ENCODE results near the gene PRKG1.
"Not testable (repeated sequence)": the region's sequence is repeated elsewhere in the genome, so short reads cannot be mapped to it uniquely, and the experiment has no call there.

Gene PRKG1

DNA sequence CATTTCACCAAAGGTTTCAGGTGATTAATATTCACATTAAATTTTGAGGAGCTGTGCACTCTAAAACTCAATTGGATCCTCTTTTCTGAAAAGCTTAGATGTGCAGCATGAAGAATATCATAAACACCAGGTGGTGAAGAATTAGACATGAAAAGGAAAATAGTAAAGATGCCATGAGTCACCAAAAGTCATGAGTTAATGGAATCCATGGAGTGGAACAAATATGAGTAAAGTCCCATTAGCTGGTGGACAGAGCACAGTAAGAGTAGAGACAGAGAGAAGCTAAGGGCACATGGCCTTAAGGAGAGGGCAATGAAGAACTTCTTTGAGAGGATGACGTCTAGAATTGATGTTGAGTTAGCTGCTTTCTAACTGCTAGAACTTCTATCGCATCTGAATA, 353.5 kb downstream of the PRKG1 start:
- no peak for DNase-seq (ENCODE audit: low spot score)

DNA sequence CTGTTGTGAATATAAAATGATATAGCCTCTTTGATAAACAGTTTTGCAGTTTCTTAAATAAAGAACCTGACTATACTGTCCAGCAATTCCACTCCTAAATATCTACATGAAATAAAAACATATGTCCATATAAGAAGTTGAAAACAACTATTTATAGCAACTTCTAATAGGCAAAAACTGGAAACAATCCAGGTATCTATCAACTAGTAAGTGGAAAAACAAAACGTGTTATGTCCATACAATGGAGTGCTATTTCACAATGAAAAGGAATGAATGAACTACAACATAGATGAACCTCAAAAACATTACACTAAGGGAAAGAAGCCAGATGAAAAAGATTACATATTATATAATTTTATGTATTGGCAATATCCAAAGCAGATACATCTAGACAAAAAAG, 356.2 kb downstream of the PRKG1 start:
- DNase-seq (ENCODE audit: low spot score), result no peak

DNA sequence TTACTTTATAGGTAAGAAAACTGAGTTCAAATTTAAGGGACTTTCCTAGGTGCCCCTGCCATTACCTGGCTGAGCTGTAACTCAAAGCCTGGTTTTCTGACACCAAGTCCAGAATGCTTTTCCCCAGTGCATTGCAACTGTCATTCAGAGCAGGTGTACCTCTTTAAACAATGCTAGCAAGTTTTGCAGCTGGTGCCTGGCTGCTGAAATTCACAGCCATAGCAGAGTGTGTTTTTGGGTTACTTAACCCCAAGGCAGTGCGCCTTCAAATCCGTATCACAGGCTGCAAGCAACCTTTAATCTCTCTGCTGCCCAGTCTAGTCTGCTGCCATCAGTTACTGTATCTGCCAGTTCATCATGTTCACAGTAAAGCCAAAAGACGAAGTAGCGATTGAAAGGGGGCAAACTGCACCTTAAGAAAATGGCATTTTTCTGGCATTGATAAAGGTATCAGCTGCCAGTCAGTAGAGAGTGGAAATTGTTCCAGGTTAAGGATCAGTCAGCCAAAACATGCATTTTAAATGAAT, 359.7 kb downstream of the PRKG1 start:
- DNase-seq (ENCODE audit: low spot score), result no peak

- no peak for DNase-seq (ENCODE audit: low spot score)
Observed at GRCh38 chr10:51436805-51437204, 362.5 kb downstream of the PRKG1 start.

DNA sequence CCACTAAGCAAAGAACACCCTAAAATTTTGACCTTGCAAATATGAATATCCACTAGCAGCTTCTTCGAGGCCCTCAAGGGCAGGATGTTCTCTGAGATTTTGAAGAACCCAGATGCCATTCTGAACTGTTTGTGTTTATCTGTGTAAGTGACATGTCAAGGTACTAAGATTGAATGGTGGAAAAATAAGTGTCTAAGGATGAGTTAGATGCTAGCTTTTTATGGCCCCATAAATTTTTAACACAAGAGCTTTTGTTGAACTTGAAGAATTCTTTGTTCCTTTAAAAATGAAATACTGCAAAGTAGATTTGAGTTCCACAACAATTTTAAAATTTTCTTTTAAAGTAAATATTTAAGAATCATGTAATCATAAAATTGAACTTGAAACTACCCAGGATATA, 365.4 kb downstream of the PRKG1 start:
- no peak for DNase-seq (ENCODE audit: low spot score)

DNA sequence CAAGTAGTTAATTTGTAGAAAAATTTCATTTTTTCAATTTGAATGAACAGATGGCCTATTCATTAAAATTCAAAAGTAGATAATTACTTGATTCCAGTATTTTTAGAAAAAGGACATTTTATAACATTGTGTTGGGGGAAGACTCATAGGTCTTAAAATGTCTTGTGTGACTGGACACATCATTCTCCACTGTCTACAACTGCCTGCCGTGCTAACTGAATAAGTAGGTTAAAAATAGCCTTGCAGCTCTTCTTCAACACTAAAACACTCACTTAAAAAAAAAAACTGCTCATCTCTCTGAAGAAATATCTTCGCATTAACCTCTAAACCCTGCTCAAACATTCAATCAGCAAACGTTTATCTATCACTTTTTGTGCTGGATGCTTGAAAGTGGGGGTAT, 371.3 kb downstream of the PRKG1 start:
- no peak for DNase-seq (ENCODE audit: low spot score)

- DNase-seq (ENCODE audit: low spot score), result no peak
Observed at GRCh38 chr10:51447119-51447518, 372.8 kb downstream of the PRKG1 start.

DNA sequence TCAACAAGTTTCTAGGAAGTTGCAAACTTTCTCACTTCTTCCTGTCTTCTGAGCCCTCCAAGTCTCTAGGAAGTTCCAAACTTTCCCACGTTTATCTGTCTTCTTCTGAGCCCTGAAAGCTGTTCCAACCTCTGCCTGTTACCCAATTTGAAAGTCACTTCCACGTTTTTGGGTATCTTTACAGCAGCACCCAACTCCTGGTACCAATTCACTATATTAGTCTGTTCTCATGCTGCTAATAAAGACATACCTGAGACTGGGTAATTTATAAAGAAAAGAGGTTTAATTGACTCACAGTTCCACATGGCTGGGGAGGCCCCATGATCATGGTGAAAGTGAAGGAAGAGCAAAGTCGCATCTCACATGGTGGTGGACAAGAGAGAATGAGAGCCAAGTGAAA, 381.5 kb downstream of the PRKG1 start:
- not testable (repeated sequence) for DNase-seq (ENCODE audit: low spot score)

GRCh38 chr10:51459476-51459875, 385.2 kb downstream of the PRKG1 start:
- DNase-seq (ENCODE audit: low spot score), result no peak

DNA sequence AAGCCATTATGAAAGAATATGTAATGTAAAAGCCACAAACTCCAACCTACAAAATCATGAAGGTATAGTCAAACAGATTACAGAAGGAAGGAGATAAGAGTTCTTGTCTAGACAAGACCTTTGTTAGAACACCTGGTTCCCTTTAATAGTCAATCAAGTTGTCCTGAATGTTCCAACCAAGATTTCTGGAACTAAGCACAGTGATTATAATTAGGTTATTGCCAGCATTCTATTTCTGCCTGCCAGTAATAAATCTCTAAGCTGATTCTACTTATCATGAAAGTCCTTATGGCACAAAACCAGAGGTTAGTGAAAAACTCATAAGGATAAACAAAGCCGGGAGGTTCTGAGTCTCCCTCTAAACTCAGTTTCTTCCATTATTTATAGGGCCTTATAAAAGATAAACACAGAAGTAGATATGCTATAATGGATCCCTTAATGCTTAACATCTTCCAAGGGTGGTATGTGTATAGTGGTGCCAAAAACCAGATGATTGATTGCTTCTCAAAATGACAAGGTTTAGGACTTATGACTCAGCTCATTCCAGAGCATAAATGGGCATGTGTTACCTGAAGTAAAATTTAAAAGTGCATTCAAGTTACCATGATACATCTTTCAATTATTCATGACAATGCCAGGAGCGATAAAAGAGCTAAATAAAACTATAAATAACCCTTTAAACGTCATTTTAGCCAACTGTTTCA, 387.9 kb downstream of the PRKG1 start:
- peak; percentile 16 for DNase-seq (ENCODE audit: low spot score)

GRCh38 chr10:51468424-51468823, 394.1 kb downstream of the PRKG1 start:
- DNase-seq (ENCODE audit: low spot score), result no peak

DNA sequence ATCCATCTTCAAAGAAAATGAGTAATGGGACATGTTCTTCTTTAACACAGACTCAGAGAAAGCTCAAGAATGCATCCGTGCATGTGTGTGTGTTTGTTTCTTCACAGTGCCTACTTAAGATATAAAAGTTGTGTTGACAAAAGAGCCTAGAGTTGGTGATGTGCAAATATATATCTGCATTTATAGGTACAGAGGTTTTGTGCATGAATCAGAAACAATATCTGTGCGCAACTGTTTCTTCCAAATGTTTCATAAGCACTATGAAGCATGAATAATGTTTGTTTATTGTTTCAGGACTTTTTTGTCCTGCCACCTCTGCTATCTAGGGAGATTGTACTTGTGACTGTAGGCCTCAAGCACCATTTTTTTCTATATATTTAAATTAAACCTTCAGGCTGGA, 395.4 kb downstream of the PRKG1 start:
- no peak for DNase-seq (ENCODE audit: low spot score)

DNA sequence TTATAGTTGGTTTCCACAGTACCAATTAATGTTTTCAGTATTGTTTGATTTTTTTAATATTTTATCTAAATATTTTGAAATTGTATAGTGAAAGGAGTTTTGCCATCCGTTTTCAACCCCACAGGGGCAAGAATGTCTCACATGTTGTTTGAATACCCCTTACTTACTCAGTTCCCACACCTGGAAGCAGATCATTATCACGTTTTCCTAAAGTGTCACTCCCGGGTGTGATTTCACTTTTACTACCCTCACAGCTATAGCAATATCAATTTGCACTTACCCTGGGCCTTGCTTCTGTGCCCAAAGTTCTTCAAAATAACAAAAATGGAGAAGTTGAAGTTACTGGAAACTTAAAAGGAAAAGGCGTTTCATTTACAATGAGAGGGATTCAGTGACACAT, 397.0 kb downstream of the PRKG1 start:
- no peak for DNase-seq (ENCODE audit: low spot score)

DNA sequence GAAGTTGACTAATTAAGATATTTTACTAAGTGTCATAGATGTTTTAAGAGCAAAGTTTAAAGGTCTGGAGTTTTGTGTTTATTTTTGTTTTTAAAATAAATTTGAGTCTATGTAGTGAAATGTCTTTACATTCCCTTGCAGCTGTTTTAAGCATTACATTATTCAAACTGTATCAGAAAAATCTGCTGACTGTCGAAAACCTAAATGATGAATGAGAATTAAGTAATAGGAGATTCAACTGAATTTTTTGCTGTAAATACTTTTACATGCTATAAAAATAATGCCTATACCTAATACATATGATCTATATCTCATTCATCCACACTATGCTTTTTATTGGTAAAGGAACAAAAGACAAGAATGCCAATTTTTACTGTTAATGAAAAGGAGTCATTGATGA, 397.9 kb downstream of the PRKG1 start:
- DNase-seq (ENCODE audit: low spot score), result no peak

DNA sequence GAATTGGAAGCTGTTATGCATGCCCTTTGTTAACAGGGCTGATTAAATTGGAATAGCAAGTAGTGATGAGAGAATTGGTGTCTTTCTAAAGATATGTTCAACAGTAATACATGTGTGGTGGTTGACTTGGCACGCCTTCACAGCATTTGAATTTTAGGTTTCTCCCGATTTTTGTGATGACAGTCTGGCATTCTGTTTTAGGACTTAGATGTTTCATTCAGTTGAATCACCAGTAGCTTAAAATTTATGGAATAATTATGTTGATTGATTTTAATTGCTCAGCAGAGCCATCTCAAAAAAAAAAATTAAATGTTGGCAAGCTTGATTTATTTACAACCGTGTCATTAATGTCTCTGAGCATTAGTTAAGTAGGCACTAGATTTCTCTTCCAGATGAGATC, 405.4 kb downstream of the PRKG1 start:
- no peak for DNase-seq (ENCODE audit: low spot score)

GRCh38 chr10:51485668-51486067, 411.4 kb downstream of the PRKG1 start:
- DNase-seq (ENCODE audit: low spot score), result no peak

GRCh38 chr10:51487576-51487975, 413.3 kb downstream of the PRKG1 start:
- DNase-seq (ENCODE audit: low spot score), result no peak

GRCh38 chr10:51488766-51489408, 414.6 kb downstream of the PRKG1 start:
- no peak for DNase-seq (ENCODE audit: low spot score)

DNA sequence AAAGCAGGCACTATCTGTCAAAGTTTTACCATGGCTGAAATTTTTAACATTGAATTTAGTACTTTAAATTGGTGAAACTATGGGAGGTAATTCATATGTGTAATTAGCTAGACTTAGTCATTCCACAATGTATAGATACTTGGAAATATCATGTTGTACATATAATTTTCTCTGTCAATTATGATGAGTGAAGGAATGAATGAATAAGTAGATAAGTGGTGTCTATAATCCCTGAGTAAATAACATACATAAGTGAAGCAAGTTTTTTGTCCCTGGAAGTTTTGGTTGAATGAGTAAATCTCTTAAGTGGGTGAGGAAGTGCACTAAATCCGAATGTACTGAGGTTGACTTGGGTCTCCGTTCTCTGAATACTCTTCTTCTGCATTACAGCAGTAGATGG, 424.1 kb downstream of the PRKG1 start:
- no peak for DNase-seq (ENCODE audit: low spot score)

GRCh38 chr10:51501396-51501795, 427.1 kb downstream of the PRKG1 start:
- no peak for DNase-seq (ENCODE audit: low spot score)

- DNase-seq (ENCODE audit: low spot score), result no peak
Observed at GRCh38 chr10:51502124-51502523, 427.8 kb downstream of the PRKG1 start.

- DNase-seq (ENCODE audit: low spot score), result no peak
Observed at GRCh38 chr10:51503378-51503777, 429.1 kb downstream of the PRKG1 start.

GRCh38 chr10:51507476-51507875, 433.2 kb downstream of the PRKG1 start:
- DNase-seq (ENCODE audit: low spot score), result no peak

DNA sequence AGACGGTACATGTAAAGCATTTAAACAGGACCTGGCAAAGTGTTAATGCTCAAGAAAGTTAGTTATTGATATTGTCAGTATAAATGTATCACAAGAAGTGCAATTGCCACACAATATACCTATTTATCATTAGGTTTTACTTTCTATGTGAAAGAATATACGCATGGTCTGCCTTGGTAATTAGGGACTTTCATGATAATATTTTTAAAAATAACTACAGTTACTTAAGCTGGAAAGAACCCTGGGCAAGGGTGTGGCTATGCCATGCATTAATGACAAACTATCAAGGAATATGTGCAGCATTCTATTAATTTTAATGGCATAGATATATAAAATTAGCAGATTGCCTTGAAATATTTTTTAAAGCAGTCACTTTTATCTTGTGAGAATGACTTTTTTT, 433.9 kb downstream of the PRKG1 start:
- no peak for DNase-seq (ENCODE audit: low spot score)

All from LoVo (cell line).